A549 (cell line): Measurements from ENCODE around the gene C17orf75. TPM values are rescaled to one million over a fixed set of nuclear protein-coding genes. Genes with fewer than 3 reads are reported as not detected.
"Not testable (repeated sequence)": the region's sequence is repeated elsewhere in the genome, so short reads cannot be mapped to it uniquely, and the experiment has no call there.

Experiments
- ATAC-seq, 2 experiments: fragments of 200-7000 bp in 1 of 2; fragments of >200 bp in 1 of 2; cut with Nextera tagmentation in 1 of 2; cut with Tn5 transposase in 1 of 2; 3 replicates each; pipeline versions ENCODE4 v1.8.0 to v1.9.1; 2018 to 2020; ENCODE audit warnings: mild to moderate bottlenecking in 1 of 2, moderate library complexity in 1 of 2
- CTCF ChIA-PET: fragments of 300-600 bp; sonication (Branson Sonifier 250); formaldehyde crosslinking; extraction: SDS; loops from one replicate; lab custom pipeline; 2021; ENCODE audit warnings: antibody characterized with exemption, inconsistent platforms; lab: Yijun Ruan, JAX
- POLR2A ChIA-PET: fragments of 350-600 bp; formaldehyde crosslinking; extraction: SDS; loops from one replicate; lab custom pipeline; 2021; ENCODE audit warnings: antibody characterized with exemption, inconsistent platforms; lab: Yijun Ruan, JAX
- DNase-seq, 2 experiments: peaks; one replicate each; pipeline versions ENCODE4 v3.0.0 to v3.0.0-alpha.2; 2011 to 2016; ENCODE audit warnings: low read depth in 1 of 2, low spot score in 1 of 2
- FAIRE-seq: peaks from 2 replicates; lab custom pipeline; 2011; peaks lifted over from hg19 to GRCh38; lab: Jason Lieb, UNC
- H3K27ac ChIP-seq, 2 experiments: fragments of >200 bp; sonication (Bioruptor Twin); formaldehyde crosslinking; 3 replicates each; pipeline ENCODE4 v1.5.1; 2016 to 2017
- H3K4me1 ChIP-seq: fragments of >200 bp; sonication (Bioruptor Twin); formaldehyde crosslinking; 3 replicates; pipeline ENCODE4 v1.6.1; 2016
- H3K4me2 ChIP-seq: fragments of >200 bp; sonication (Bioruptor Twin); formaldehyde crosslinking; 3 replicates; pipeline ENCODE4 v1.6.1; 2016
- H3K4me3 ChIP-seq: fragments of >200 bp; sonication (Bioruptor Twin); formaldehyde crosslinking; 3 replicates; pipeline ENCODE4 v1.5.1; 2016
- H3K9me3 ChIP-seq: fragments of >200 bp; sonication (Bioruptor Twin); formaldehyde crosslinking; 3 replicates; pipeline ENCODE4 v1.6.1; 2016
- BHLHE40 ChIP-seq: IDR thresholded peaks from 2 replicates; pipeline ENCODE4 v1.6.1; 2012; ENCODE audit warnings: low read depth, low read length, inconsistent platforms
- CBX2 ChIP-seq: fragments of 200-600 bp; sonication (generic); IDR thresholded peaks from 2 replicates; pipeline ENCODE4 v1.6.1; 2016; ENCODE audit warnings: low read depth, mild to moderate bottlenecking, borderline replicate concordance
- CBX8 ChIP-seq: fragments of 200-600 bp; sonication (generic); IDR thresholded peaks from 2 replicates; pipeline ENCODE4 v1.6.1; 2016
- CHD2 ChIP-seq: fragments of 150-350 bp; IDR thresholded peaks from 2 replicates; pipeline ENCODE4 v1.6.1; 2014; ENCODE audit warnings: low read length; ENCODE audit not compliant: partially characterized antibody
- CHD4 ChIP-seq: fragments of 200-600 bp; sonication (generic); IDR thresholded peaks from 2 replicates; pipeline ENCODE4 v1.6.1; 2016; ENCODE audit warnings: antibody characterized with exemption, mild to moderate bottlenecking, borderline replicate concordance
- CTCF ChIP-seq: fragments of >200 bp; sonication (Bioruptor Twin); formaldehyde crosslinking; IDR thresholded peaks from 3 replicates; pipeline ENCODE4 v1.5.1; 2016
- E2F6 ChIP-seq: IDR thresholded peaks from 2 replicates; pipeline ENCODE4 v1.6.1; 2012; ENCODE audit warnings: low read depth, borderline replicate concordance
- EHMT2 ChIP-seq: fragments of 200-600 bp; sonication (generic); IDR thresholded peaks from 2 replicates; pipeline ENCODE4 v1.6.1; 2016; ENCODE audit warnings: antibody characterized with exemption, low read depth, mild to moderate bottlenecking, moderate library complexity
- ESRRA ChIP-seq: fragments of 150-350 bp; IDR thresholded peaks from 2 replicates; pipeline ENCODE4 v1.6.1; 2014; ENCODE audit warnings: mild to moderate bottlenecking, low read length, borderline replicate concordance
- FOSB ChIP-seq: fragments of 250-450 bp; sonication (Bioruptor Pico); IDR thresholded peaks from 2 replicates; pipeline ENCODE4 v1.5.0; 2020; ENCODE audit warnings: mild to moderate bottlenecking, moderate library complexity
- FOSL2 ChIP-seq, 2 experiments: fragments of 450-650 bp in 1 of 2; fragments of >200 bp in 1 of 2; sonication (Bioruptor Twin) in 1 of 2; formaldehyde crosslinking; IDR thresholded peaks; 2 replicates each; pipeline versions ENCODE4 v1.5.0 to v1.6.1; 2016 to 2020; ENCODE audit warnings: mild to moderate bottlenecking in 1 of 2, moderate library complexity in 1 of 2
- FOXS1 ChIP-seq: fragments of 250-450 bp; sonication (Bioruptor Pico); IDR thresholded peaks from 2 replicates; pipeline ENCODE4 v1.5.0; 2020; ENCODE audit warnings: mild to moderate bottlenecking, moderate library complexity
- GATA3 ChIP-seq: IDR thresholded peaks from 2 replicates; pipeline ENCODE4 v1.6.1; 2012; ENCODE audit warnings: borderline replicate concordance
- HDAC2 ChIP-seq: fragments of 200-600 bp; sonication (generic); IDR thresholded peaks from 2 replicates; pipeline ENCODE4 v1.6.1; 2016
- HES2 ChIP-seq: fragments of >200 bp; sonication (Bioruptor Twin); formaldehyde crosslinking; IDR thresholded peaks from 2 replicates; pipeline ENCODE4 v1.6.1; 2016
- HEYL ChIP-seq: fragments of 250-450 bp; sonication (Bioruptor Pico); IDR thresholded peaks from 2 replicates; pipeline ENCODE4 v1.8.0; 2021; ENCODE audit warnings: mild to moderate bottlenecking, moderate library complexity
- HOXA7 ChIP-seq: fragments of 250-450 bp; sonication (Bioruptor Pico); IDR thresholded peaks from 2 replicates; pipeline ENCODE4 v1.5.0; 2020; ENCODE audit warnings: mild to moderate bottlenecking, moderate library complexity
- HOXB13 ChIP-seq: fragments of 250-450 bp; sonication (Bioruptor Pico); IDR thresholded peaks from 2 replicates; pipeline ENCODE4 v1.5.0; 2020; ENCODE audit warnings: low read depth, mild to moderate bottlenecking, moderate library complexity
- JUN ChIP-seq, 2 experiments: fragments of >200 bp; sonication (Bioruptor Twin); formaldehyde crosslinking; IDR thresholded peaks; 2 replicates in 1 of 2; 3 replicates in 1 of 2; pipeline ENCODE4 v1.6.1; 2016 to 2017
- KDM1A ChIP-seq: fragments of 200-600 bp; sonication (generic); IDR thresholded peaks from 2 replicates; pipeline ENCODE4 v1.6.1; 2016; ENCODE audit warnings: low read depth, mild to moderate bottlenecking
- KDM5A ChIP-seq: fragments of 200-600 bp; sonication (generic); IDR thresholded peaks from 2 replicates; pipeline ENCODE4 v1.6.1; 2016; ENCODE audit warnings: antibody characterized with exemption, mild to moderate bottlenecking
- MAFK ChIP-seq: fragments of 450-650 bp; IDR thresholded peaks from 2 replicates; pipeline ENCODE4 v1.6.1; 2014; ENCODE audit not compliant: partially characterized antibody
- MAX ChIP-seq: IDR thresholded peaks from 2 replicates; pipeline ENCODE4 v1.6.1; 2012
- MAZ ChIP-seq: fragments of 150-350 bp; IDR thresholded peaks from 2 replicates; pipeline ENCODE4 v1.6.1; 2014; ENCODE audit warnings: antibody characterized with exemption, low read depth, low read length, borderline replicate concordance
- MYC ChIP-seq: IDR thresholded peaks from 2 replicates; pipeline ENCODE4 v1.6.1; 2012; ENCODE audit warnings: mild to moderate bottlenecking, inconsistent platforms, low read length, improper control_type of control experiment, borderline replicate concordance
- PBX3 ChIP-seq: IDR thresholded peaks from 2 replicates; pipeline ENCODE4 v1.6.1; 2012
- PHF8 ChIP-seq: fragments of 200-600 bp; sonication (generic); IDR thresholded peaks from 2 replicates; pipeline ENCODE4 v1.6.1; 2016; ENCODE audit warnings: low read depth, mild to moderate bottlenecking, antibody characterized with exemption, moderate library complexity, borderline replicate concordance
- POLR2A ChIP-seq: IDR thresholded peaks from 2 replicates; pipeline ENCODE4 v1.6.1; 2012; ENCODE audit warnings: mild to moderate bottlenecking, low read length
- RAD21 ChIP-seq, 2 experiments: fragments of >200 bp in 1 of 2; sonication (Bioruptor Twin) in 1 of 2; formaldehyde crosslinking in 1 of 2; IDR thresholded peaks in 1 of 2; conservative IDR thresholded peaks in 1 of 2; 2 replicates in 1 of 2; 3 replicates in 1 of 2; pipeline ENCODE4 v1.6.1; 2012 to 2018; ENCODE audit warnings: inconsistent platforms in 1 of 2
- RCOR1 ChIP-seq: fragments of 150-350 bp; IDR thresholded peaks from 2 replicates; pipeline ENCODE4 v1.6.1; 2014; ENCODE audit warnings: antibody characterized with exemption, low read length, low read depth
- RFX5 ChIP-seq: fragments of 450-650 bp; IDR thresholded peaks from 2 replicates; pipeline ENCODE4 v1.7.1; 2014; ENCODE audit warnings: antibody characterized with exemption, mild to moderate bottlenecking, moderate library complexity
- RNF2 ChIP-seq: fragments of 200-600 bp; sonication (generic); IDR thresholded peaks from 2 replicates; pipeline ENCODE4 v1.6.1; 2016; ENCODE audit warnings: low read depth, mild to moderate bottlenecking, antibody characterized with exemption, moderate library complexity, borderline replicate concordance
- SMC3 ChIP-seq: fragments of >200 bp; sonication (Bioruptor Twin); formaldehyde crosslinking; IDR thresholded peaks from 3 replicates; pipeline ENCODE4 v1.6.1; 2018; ENCODE audit warnings: inconsistent platforms
- TP53 ChIP-seq: fragments of 250-450 bp; sonication (Bioruptor Pico); IDR thresholded peaks from 2 replicates; pipeline ENCODE4 v1.5.0; 2021; ENCODE audit warnings: mild to moderate bottlenecking, moderate library complexity
- ZC3H11A ChIP-seq: fragments of 450-650 bp; IDR thresholded peaks from 2 replicates; pipeline ENCODE4 v1.6.1; 2014; ENCODE audit warnings: antibody characterized with exemption, mild to moderate bottlenecking
- ZNF302 ChIP-seq: fragments of 250-450 bp; sonication (Bioruptor Pico); IDR thresholded peaks from 2 replicates; pipeline ENCODE4 v1.9.0; 2021; ENCODE audit warnings: inconsistent platforms, mild to moderate bottlenecking, moderate library complexity
- ZSCAN20 ChIP-seq: fragments of 250-450 bp; sonication (Bioruptor Pico); IDR thresholded peaks from 2 replicates; pipeline ENCODE4 v1.8.0; 2022; ENCODE audit warnings: mild to moderate bottlenecking, moderate library complexity
- WGBS: methylation state at CpG from one replicate; pipeline ENCODE4 v1.1.6; 2017; ENCODE audit errors: missing lambda C conversion rate; 5-methylcytosine and 5-hydroxymethylcytosine counted together
- polyA plus RNA-seq, 4 experiments: library from polyadenylated mRNA; depleted of rRNA in 3 of 4; stranded (reverse); fragments of >200 nt; fragmentation: RNase III in 1 of 4; extraction: RNeasy Plus Mini Kit Qiagen cat#74134 plus additional on column Dnase treatment in 1 of 4; gene quantifications; 2 replicates in 3 of 4; 3 replicates in 1 of 4; pipeline ENCODE4 v1.2.3, GENCODE V29; 2011 to 2017

Gene C17orf75
- polyA plus RNA-seq, 2 of the 4 experiments (the other 2 are of a cell fraction) = 36.3 to 49.6 TPM

GRCh38 chr17:32320080-32320479, 21.9 kb downstream of the C17orf75 start:
- not testable (repeated sequence) for H3K4me1 ChIP-seq, H3K27ac ChIP-seq, DNase-seq, H3K4me2 ChIP-seq, FAIRE-seq, H3K4me3 ChIP-seq, H3K9me3 ChIP-seq, ATAC-seq
- 88% methylated on average over 6 of the region's 6 CpGs for WGBS
- CTCF ChIA-PET = interaction anchor here (0.6 to 11.1 kb wide), 49 partner anchors 9 to 238 kb away, joined by 3 to 259 read pairs (median 4); partner anchors contain the start of genes C17orf75 and PSMD11
- POLR2A ChIA-PET = interaction anchor here (0.7 kb wide), 1 partner anchor 175 kb away, joined by 3 read pairs; no protein-coding TSS in a partner anchor

GRCh38 chr17:32319548-32319905, 22.4 kb downstream of the C17orf75 start:
- POLR2A ChIA-PET = no interaction called here
- Histone ChIP-seq H3K4me1 (no peaks in the 10 kb centered on the region), H3K27ac (no peak overlapping the region), H3K9me3 (no peaks in the 10 kb centered on the region), H3K4me2 (no peak overlapping the region), H3K4me3 (no peak overlapping the region)
- CTCF ChIA-PET = interaction anchor here (0.6 to 11.1 kb wide), 52 partner anchors 8 to 237 kb away, joined by 3 to 259 read pairs (median 4); partner anchors contain the start of gene PSMD11
- peak; percentile 97 for FAIRE-seq
- DNase-seq = peak; percentile 69 to 88
- WGBS = 19% methylated on average over 5 of the region's 5 CpGs
- peak; percentile 89 to 96 for ATAC-seq
- TF ChIP-seq CBX2 (no peak), POLR2A (no peak), HES2 (no peak), BHLHE40 (no peak), MAX (0 out of 2 replicates have a peak, but pooled peaks have one; percentile 23), RAD21 (conservative IDR thresholded peaks at IDR 0.05 in 1 of 2, IDR thresholded peaks at IDR 0.05 in 1 of 2) (peak; percentile 97 to 98), RNF2 (no peak), EHMT2 (no peak), PHF8 (no peak), HEYL (CRISPR knock-in tag) (no peak), JUN (IDR thresholded peaks at IDR 0.05) (no peak), ZC3H11A (no peak), HOXA7 (no peak), TP53 (CRISPR knock-in tag) (no peak), SMC3 (peak; percentile 91), MYC (no peak), KDM5A (peak; percentile 52; the same call in 1 of the 2 replicates), HDAC2 (peak; percentile 79; the same call in 1 of the 2 replicates), HOXB13 (no peak), GATA3 (no peak), KDM1A (peak; percentile 92), ZNF302 (no peak), CHD4 (peak; percentile 54; the same call in 1 of the 2 replicates), ZSCAN20 (CRISPR knock-in tag) (no peak), ESRRA (no peak), MAFK (no peak), CBX8 (no peak), CHD2 (no peak), FOSL2 (IDR thresholded peaks at IDR 0.05) (no peak), FOSL2 (CRISPR knock-in tag; IDR thresholded peaks at IDR 0.05) (no peak), PBX3 (no peak), RFX5 (no peak), E2F6 (no peak), CTCF (peak; percentile 94), FOXS1 (CRISPR knock-in tag) (no peak), MAZ (no peak), FOSB (CRISPR knock-in tag) (no peak), RCOR1 (no peak)
